BE2C (cell line): ENCODE data around the gene XRCC5.
"Not testable (repeated sequence)": the region's sequence is repeated elsewhere in the genome, so short reads cannot be mapped to it uniquely, and the experiment has no call there.

Source experiments
- DNase-seq: peaks from one replicate; pipeline ENCODE4 v3.0.0-alpha.2; 2020
- H3K27me3 ChIP-seq: fragments of 250-450 bp; sonication (Bioruptor Pico); 2 replicates; pipeline ENCODE4 v1.5.1; 2020; ENCODE audit warnings: mild to moderate bottlenecking
- H3K36me3 ChIP-seq: fragments of 250-450 bp; sonication (Bioruptor Pico); 2 replicates; pipeline ENCODE4 v1.5.1; 2020; ENCODE audit warnings: mild to moderate bottlenecking
- H3K4me1 ChIP-seq: fragments of 250-450 bp; sonication (Bioruptor Pico); 2 replicates; pipeline ENCODE4 v1.5.1; 2020
- H3K4me3 ChIP-seq: 2 replicates; pipeline ENCODE4 v1.5.1; 2011; ENCODE audit warnings: low read depth, low read length
- H3K9me3 ChIP-seq: fragments of 250-450 bp; sonication (Bioruptor Pico); 2 replicates; pipeline ENCODE4 v1.5.1; 2020
- TF ChIP-seq, protein P1 (sequence below): IDR thresholded peaks from 2 replicates; pipeline ENCODE4 v1.5.1; 2012; ENCODE audit warnings: mild to moderate bottlenecking, low read depth, low read length

XRCC5 gene

DNA sequence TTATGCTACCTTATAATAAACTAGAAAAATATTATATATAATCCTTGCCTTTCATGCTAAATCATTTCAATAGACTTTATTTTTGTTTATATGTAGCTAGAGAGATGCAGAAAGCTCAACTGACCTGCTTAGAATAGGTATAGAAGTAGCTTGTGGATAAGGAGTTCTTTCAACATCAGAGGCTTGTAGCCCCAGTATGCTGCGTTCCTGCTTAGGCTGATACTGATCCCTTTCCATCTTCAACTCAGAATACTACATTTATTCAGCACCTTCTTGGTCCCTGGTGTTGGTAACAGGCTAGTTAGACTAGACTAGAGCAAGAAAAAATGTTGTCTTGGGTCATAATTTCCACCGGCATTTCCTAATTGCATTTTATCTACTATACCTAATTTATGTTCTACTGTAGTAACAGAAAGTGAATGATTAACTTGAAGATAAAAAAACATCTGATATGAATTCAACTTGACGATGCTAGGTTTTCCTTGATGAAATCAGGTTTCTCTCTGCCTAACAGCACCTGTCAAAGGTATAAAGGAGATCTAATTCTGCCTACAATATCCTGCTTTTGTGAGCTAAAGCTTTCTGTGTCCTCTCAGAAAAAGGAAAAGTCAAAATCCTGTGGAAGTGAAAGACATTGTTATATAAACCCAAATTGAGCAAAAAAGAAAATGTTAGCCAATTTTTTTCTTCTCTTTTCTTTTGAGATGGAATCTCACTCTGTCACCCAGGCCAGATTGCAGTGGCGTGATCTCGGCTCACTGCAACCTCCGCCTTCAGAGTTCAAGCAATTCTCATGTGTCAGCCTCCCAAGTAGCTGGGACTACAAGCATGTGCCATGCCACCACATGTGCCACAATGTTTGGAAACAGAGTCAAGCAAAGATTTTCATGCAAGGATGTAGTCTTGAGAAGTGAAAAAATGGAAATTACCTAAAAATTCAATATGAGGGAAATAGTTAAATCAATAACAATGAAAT, 33.4 kb upstream of the XRCC5 start:
- no peaks in the 10 kb centered on the region for H3K27me3 ChIP-seq
- no peak for DNase-seq
- H3K9me3 ChIP-seq = no peaks in the 10 kb centered on the region
- H3K4me3 ChIP-seq = no peak overlapping the region
- TF ChIP-seq, protein P1, sequence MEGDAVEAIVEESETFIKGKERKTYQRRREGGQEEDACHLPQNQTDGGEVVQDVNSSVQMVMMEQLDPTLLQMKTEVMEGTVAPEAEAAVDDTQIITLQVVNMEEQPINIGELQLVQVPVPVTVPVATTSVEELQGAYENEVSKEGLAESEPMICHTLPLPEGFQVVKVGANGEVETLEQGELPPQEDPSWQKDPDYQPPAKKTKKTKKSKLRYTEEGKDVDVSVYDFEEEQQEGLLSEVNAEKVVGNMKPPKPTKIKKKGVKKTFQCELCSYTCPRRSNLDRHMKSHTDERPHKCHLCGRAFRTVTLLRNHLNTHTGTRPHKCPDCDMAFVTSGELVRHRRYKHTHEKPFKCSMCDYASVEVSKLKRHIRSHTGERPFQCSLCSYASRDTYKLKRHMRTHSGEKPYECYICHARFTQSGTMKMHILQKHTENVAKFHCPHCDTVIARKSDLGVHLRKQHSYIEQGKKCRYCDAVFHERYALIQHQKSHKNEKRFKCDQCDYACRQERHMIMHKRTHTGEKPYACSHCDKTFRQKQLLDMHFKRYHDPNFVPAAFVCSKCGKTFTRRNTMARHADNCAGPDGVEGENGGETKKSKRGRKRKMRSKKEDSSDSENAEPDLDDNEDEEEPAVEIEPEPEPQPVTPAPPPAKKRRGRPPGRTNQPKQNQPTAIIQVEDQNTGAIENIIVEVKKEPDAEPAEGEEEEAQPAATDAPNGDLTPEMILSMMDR = no peak
- no peaks in the 10 kb centered on the region for H3K4me1 ChIP-seq
- H3K36me3 ChIP-seq = peaks cover 6% of the 10 kb centered on the region; the same call in 1 of the 2 replicates

DNA sequence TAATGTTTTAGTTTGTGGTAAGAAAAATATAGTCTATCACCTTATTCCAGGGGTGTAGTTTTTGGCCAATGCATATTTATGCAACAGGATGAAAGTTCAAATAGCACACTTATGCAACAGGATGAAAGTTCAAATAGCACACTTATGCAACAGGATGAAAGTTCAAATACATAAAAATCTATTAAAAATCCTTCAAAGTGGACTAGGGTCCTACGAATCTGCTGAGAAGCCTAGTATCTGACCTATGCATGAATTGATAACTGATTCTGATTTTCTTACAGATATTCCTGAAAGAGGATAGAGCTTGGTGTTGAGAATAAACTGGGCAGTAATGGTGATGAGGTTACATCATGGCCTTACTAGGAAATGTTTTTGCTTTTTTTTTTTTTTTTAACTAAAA, 30.4 kb upstream of the XRCC5 start:
- H3K27me3 ChIP-seq = no peaks in the 10 kb centered on the region
- no peaks in the 10 kb centered on the region for H3K9me3 ChIP-seq
- no peak for DNase-seq
- H3K4me1 ChIP-seq = peaks cover 10% of the 10 kb centered on the region
- H3K36me3 ChIP-seq = 0 out of 2 replicates have a peak, but pooled peaks cover 4% of the 10 kb centered on the region
- H3K4me3 ChIP-seq = no peak overlapping the region
- TF ChIP-seq, protein P1 = no peak

DNA sequence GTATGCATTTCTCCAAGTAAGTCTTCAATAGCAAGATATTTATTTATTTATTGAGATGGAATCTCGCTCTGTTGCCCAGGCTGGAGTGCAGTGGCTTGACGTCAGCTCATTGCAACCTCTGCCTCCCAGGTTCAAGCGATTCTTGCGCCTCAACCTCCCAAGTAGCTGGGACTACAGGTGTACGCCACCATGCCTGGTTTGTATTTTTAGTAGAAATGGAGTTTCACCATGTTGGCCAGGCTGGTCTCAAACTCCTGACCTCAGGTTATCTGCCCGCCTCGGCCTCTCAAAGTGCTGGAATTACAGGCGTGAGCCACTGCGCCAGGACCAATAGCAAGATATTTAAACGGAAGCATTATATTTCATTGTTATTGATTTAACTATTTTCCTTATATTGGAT, 29.1 kb upstream of the XRCC5 start:
- H3K36me3 ChIP-seq, DNase-seq, H3K4me3 ChIP-seq, H3K27me3 ChIP-seq, H3K9me3 ChIP-seq: not testable (repeated sequence)
- peaks cover 16% of the 10 kb centered on the region for H3K4me1 ChIP-seq

DNA sequence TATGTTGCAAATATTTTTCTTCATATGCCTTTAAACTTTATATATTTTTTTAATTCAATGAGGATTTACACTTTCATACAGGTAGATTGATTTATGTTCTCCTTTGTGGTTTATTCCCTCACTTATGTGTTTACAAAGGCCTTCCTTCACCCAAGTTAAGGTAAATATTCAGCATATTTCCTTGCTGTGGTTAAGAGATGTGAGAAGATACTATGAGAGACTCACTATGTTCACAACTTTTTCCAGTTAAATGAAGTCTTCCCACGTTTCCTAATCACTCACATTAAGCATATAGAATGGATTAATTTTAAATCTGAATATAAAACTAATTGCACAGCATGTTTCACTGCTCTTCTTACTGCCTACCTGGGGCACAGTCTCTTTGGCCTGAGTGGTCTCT, 28.1 kb upstream of the XRCC5 start:
- Histone ChIP-seq H3K4me3 (peak overlapping the region; percentile 97), H3K36me3 (no peaks in the 10 kb centered on the region), H3K27me3 (no peaks in the 10 kb centered on the region), H3K4me1 (peaks cover 16% of the 10 kb centered on the region), H3K9me3 (no peaks in the 10 kb centered on the region)
- no peak for DNase-seq
- TF ChIP-seq, protein P1 = no peak

DNA sequence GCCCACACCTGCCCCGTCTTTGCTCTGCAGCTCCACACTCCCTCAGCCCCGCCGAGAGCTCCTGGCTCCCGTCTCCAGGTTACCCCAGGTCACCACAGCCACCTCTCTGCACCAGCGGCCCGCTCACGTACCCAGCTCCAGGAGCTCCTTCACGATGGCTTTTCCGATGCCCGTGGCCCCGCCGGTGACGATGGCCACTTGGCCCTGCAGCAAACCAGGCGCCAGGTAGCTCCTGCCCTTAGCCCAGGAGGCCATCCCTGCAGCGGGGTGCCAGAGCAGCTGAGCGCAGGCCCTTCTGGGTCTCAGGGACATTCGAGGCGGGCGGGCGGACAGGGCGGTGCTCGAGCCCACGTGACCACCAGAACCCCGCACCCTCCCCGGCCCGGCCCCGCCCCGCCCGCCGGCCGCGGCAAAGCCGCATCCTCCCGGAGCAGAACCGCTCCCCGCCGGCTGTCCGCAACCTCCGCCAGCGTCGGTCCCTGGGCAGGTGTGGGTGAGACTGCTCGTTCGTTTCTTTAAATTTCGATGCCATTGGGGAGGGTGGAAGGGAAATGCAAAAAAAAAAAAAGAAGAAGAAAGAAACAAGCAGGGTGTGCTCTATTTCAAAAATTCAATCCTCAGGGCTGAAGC, 27.5 kb upstream of the XRCC5 start, which contains the start of the genes PECR and TMEM169:
TSS of gene PECR (minus strand) at position 323 of the 630 bp plus-strand sequence. CDS start at position 255, 68 bp downstream.
TSS of gene TMEM169 (plus strand) at position 433 of the 630 bp plus-strand sequence. CDS start 14,045 bp downstream, outside the sequence.
- H3K27me3 ChIP-seq = no peaks in the 10 kb centered on the region
- peaks cover 16% of the 10 kb centered on the region for H3K4me1 ChIP-seq
- TF ChIP-seq, protein P1 = no peak
- H3K36me3 ChIP-seq = no peaks in the 10 kb centered on the region
- DNase-seq = peak; percentile 92
- no peaks in the 10 kb centered on the region for H3K9me3 ChIP-seq
- H3K4me3 ChIP-seq = peak within 1 kb of the TSS; percentile 97

DNA sequence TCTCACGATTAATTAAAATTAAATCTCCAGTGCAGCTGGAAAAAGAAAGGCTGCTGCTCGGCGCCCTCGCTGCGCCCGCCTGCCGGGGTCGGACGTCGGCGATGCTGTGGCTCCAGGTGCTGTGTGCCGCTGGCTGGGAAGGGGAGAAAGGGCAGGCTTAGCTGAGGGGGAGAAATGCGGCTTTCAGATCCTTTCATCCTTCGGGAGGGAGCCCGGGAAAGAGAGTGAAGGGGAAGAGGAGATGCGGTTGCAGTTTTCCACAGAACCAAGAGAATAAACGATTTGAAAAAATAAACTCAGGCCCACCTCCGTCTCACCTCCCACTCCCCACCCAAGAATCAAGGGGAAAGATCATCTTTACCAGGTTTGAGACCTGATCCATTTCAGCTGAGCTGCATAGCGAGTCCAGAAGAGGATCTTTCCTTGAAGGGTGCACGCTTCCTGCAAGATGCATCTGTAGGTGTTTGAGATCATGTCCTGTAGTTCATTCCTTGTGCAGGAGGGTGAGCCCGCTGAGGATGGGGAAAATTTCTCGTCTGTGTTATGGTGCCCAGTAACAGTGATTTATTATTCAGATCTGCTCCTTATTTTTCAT, 26.9 kb upstream of the XRCC5 start:
- TF ChIP-seq, protein P1 = no peak
- no peaks in the 10 kb centered on the region for H3K36me3 ChIP-seq
- H3K4me3 ChIP-seq = peak overlapping the region; percentile 97
- peaks cover 16% of the 10 kb centered on the region for H3K4me1 ChIP-seq
- DNase-seq = peak; percentile 40
- no peaks in the 10 kb centered on the region for H3K27me3 ChIP-seq
- no peaks in the 10 kb centered on the region for H3K9me3 ChIP-seq
